Measurements from ENCODE around the gene SNCB. TPM values are rescaled to one million over a fixed set of nuclear protein-coding genes. Genes with fewer than 3 reads are reported as not detected.

The SNCB gene
- total and polyA plus RNA-seq, 3 donors from 2014 or later: 0.31 to 0.74 (median 0.62) TPM

DNA sequence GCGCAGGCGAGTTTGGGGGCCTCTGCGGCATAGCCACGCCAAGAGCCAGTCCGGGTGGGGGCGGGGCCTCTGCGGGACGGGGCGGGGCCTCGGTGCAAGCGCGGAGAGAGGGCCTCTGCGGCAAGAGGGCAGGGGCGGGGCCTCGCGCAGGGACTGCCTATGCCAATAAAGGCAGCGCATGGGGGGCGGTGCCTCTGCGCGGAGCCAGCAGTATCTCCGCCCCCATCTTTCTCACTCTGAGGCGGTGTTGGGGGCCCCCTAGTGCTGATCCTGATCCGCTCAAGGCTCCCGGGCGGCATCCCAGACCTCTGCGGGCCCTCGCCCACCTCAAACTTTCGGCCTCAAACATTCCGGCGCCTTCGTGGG lies 11.1 kb downstream of the SNCB start:
- Histone ChIP-seq H3K27me3 (no peaks in the 10 kb centered on the region), H3K27ac (no peak overlapping the region), H3K4me3 (peak overlapping the region in 1 of 2 donors; percentile 36), H3K4me1 (peaks cover 29% of the 10 kb centered on the region), H3K9me3 (no peaks in the 10 kb centered on the region), H3K36me3 (ENCODE audit: low read depth, missing control alignments) (no peaks in the 10 kb centered on the region)
- 3 to 10% methylated on average over 3 to 31 of the region's 31 CpGs for WGBS, 2 donors
- no peak for TF ChIP-seq POLR2A (IDR thresholded peaks at IDR 0.05)
- TF ChIP-seq, protein P1, sequence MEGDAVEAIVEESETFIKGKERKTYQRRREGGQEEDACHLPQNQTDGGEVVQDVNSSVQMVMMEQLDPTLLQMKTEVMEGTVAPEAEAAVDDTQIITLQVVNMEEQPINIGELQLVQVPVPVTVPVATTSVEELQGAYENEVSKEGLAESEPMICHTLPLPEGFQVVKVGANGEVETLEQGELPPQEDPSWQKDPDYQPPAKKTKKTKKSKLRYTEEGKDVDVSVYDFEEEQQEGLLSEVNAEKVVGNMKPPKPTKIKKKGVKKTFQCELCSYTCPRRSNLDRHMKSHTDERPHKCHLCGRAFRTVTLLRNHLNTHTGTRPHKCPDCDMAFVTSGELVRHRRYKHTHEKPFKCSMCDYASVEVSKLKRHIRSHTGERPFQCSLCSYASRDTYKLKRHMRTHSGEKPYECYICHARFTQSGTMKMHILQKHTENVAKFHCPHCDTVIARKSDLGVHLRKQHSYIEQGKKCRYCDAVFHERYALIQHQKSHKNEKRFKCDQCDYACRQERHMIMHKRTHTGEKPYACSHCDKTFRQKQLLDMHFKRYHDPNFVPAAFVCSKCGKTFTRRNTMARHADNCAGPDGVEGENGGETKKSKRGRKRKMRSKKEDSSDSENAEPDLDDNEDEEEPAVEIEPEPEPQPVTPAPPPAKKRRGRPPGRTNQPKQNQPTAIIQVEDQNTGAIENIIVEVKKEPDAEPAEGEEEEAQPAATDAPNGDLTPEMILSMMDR (IDR thresholded peaks at IDR 0.05): no peak
- intact Hi-C loops (cut with DNase I; ENCODE audit: low total_unique reads): no loop called here
- DNase-seq: peak; percentile 81

DNA sequence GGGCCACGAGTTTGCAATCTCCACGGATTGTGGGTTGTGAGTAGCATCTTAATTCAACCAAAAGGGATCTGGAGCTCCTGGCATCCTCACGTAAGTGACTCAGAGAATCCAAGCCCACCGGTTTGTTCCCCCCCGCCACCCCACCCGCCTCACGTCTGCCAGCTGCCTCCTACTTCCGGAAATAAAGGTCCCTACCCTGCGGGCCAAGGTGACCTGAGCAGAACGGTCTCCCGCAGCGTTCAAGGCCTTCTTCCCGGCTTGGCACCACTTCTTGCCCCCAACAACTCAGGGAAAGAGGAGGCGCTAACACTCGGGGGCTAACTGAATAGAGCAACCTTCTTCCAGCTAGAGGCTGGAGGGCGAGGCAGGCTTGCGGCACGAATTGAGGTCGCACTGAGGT lies 11.6 kb downstream of the SNCB start:
- no peak for TF ChIP-seq POLR2A (IDR thresholded peaks at IDR 0.05)
- TF ChIP-seq, protein P1 (IDR thresholded peaks at IDR 0.05): no peak
- H3K36me3 ChIP-seq (ENCODE audit: low read depth, missing control alignments): no peaks in the 10 kb centered on the region
- intact Hi-C loops (cut with DNase I; ENCODE audit: low total_unique reads): no loop called here
- no peak overlapping the region for H3K27ac ChIP-seq
- peaks cover 29% of the 10 kb centered on the region for H3K4me1 ChIP-seq
- 6 to 17% methylated on average over 18 to 19 of the region's 19 CpGs for WGBS, 2 donors
- H3K9me3 ChIP-seq: no peaks in the 10 kb centered on the region
- no peak for DNase-seq
- peak overlapping the region in 1 of 2 donors; percentile 36 for H3K4me3 ChIP-seq
- H3K27me3 ChIP-seq: no peaks in the 10 kb centered on the region

DNA sequence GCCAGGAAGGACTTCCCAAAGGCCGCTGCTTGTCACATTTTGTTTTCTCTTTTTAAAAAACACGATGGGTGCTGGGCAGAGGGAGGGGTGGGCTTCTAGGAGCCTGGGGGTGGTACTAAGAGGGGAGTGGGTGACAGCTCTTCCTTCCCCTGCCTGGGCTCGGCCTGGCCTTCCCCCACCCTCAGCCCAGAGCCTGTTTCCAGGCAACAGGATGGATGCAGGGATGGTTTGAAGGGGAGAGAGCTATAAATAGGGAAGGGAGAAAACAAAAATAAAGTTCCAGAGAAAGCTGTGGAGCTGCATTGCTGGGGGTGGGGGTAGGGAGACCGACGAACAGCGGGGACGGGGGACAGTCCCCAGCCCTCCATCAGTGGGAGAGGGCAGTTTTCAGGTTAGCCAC lies 13.8 kb downstream of the SNCB start:
- no peaks in the 10 kb centered on the region for H3K27me3 ChIP-seq
- no peak overlapping the region for H3K27ac ChIP-seq
- intact Hi-C loops (cut with DNase I; ENCODE audit: low total_unique reads): no loop called here
- no peak for TF ChIP-seq POLR2A (IDR thresholded peaks at IDR 0.05)
- TF ChIP-seq, protein P1 (IDR thresholded peaks at IDR 0.05): no peak
- 68 to 69% methylated on average over 7 of the region's 7 CpGs for WGBS, 2 donors
- no peak for DNase-seq
- H3K9me3 ChIP-seq: no peaks in the 10 kb centered on the region
- H3K36me3 ChIP-seq (ENCODE audit: low read depth, missing control alignments): no peaks in the 10 kb centered on the region
- no peak overlapping the region for H3K4me3 ChIP-seq
- peaks cover 25% of the 10 kb centered on the region for H3K4me1 ChIP-seq

DNA sequence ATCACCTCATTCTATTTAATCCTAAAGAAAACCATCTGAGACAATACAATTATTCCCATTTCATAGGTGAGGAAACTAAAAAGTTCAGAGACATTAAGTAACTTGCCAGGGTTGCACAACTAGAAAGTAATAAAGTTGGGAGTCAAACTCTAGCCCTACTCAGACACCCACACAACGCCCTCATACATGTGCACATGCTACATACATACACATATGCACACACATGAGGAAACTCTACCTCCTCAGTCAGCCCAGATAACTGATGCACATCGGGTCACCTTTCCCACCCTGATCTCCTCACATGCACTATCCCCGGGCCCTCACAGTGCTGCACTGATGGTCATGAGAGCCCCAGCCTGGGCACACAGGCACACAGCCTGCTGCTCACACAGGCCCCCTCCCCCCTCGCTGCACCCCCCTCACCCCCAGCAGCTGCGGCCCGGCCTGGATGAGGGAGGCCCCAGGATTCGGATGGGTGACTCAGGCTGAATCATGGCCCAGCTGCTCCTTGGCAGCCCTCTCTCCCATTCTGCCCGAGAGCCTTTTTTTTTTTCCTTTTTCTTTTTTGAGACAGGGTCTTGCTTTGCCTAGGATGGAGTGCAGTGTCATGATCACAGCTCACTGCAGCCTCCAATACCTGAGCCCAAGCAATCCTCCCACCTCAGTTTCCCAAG lies 15.4 kb downstream of the SNCB start:
- no peak for DNase-seq
- no peaks in the 10 kb centered on the region for H3K36me3 ChIP-seq (ENCODE audit: low read depth, missing control alignments)
- no peak overlapping the region for H3K27ac ChIP-seq
- WGBS, 2 donors: 63 to 74% methylated on average over 8 of the region's 8 CpGs
- H3K4me3 ChIP-seq: no peak overlapping the region
- H3K27me3 ChIP-seq: no peaks in the 10 kb centered on the region
- H3K9me3 ChIP-seq: no peaks in the 10 kb centered on the region
- intact Hi-C loops (cut with DNase I; ENCODE audit: low total_unique reads): no loop called here
- peaks cover 13% of the 10 kb centered on the region for H3K4me1 ChIP-seq
- TF ChIP-seq POLR2A (IDR thresholded peaks at IDR 0.05): no peak
- TF ChIP-seq, protein P1 (IDR thresholded peaks at IDR 0.05): no peak

DNA sequence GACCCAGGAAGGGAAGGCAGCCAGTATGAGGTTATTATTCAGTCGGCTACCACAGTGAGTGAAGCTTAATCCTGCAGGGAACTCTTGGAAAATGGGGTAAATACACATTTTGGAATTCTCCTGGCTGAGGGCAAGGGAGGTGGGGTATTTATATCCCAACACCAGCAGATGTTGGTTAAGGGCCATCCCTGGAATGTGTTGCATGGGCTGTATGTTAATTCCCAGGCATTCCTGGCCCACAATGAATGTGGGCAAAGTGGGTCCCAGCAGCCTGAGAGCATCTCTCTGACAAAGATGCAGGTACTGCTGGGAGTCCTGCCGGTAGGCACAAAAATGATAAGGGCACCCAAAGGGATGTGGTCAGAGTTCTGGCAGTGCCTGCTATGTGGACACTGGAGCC lies 17.5 kb downstream of the SNCB start:
- 54 to 72% methylated on average over 2 of the region's 2 CpGs for WGBS, 2 donors

More for the DNA sequence above, 17.5 kb downstream of the SNCB start:
- intact Hi-C loops (cut with DNase I; ENCODE audit: low total_unique reads): no loop called here
- Histone ChIP-seq H3K27ac (no peak overlapping the region), H3K4me3 (no peak overlapping the region), H3K27me3 (no peaks in the 10 kb centered on the region), H3K36me3 (ENCODE audit: low read depth, missing control alignments) (no peaks in the 10 kb centered on the region), H3K4me1 (peaks cover 4% of the 10 kb centered on the region), H3K9me3 (no peaks in the 10 kb centered on the region)
- DNase-seq: no peak
- TF ChIP-seq, protein P1 (IDR thresholded peaks at IDR 0.05): no peak
- no peak for TF ChIP-seq POLR2A (IDR thresholded peaks at IDR 0.05)
